NCI-H2029 treated with DMSO at 0.1 percent for 48 hours (cell line): Measurements from ENCODE around the gene PRSS36.
"Not testable (repeated sequence)": the region's sequence is repeated elsewhere in the genome, so short reads cannot be mapped to it uniquely, and the experiment has no call there.

Experiments
- DNase-seq: peaks from one replicate; lab custom pipeline; 2025; lab: John Stamatoyannopoulos, UW

Gene PRSS36

GRCh38 chr16:31149894-31150890 lies at the start of gene PRSS36:
TSS of gene PRSS36 (minus strand) at chr16:31150066. CDS start at chr16:31150035, 31 bp downstream.
- no peak for DNase-seq

GRCh38 chr16:31199430-31200041 lies 49.7 kb upstream of the PRSS36 start:
- no peak for DNase-seq

DNA sequence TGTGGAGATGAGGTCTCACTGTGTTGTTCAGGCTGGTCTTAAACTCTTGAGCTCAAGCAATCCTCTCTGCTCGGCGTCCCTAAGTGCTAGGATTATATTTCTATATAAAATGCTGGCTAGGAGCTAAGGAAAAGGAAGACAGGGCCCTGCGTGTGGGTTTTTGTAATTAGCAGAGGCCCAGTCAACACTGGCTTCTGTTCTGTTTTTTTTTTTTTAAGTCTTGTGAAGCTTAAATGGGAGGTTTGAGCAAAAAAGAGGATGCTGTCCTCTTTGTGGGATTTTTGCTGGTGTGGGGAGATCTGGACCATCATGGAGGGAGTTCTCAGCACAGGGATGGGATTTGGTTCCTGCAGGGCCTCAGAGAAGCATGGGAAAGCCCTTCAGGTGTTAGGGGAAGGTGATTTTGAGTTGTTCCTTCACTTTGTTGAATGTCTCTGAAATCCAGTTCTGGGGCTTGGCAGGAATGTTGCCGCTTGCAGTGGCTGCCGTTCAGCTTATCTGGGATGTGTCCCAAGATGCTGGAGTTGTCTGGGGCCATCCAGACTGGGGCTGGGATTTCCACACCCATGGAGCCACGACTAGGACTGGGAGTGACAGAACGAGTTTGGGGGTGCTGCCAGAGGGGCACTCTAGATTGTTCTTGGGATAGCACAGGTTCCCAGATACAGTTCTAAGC lies 48.5 kb upstream of the PRSS36 start:
- DNase-seq, result no peak

- no peak for DNase-seq
Measured at GRCh38 chr16:31196324-31197088, 46.6 kb upstream of the PRSS36 start.

DNA sequence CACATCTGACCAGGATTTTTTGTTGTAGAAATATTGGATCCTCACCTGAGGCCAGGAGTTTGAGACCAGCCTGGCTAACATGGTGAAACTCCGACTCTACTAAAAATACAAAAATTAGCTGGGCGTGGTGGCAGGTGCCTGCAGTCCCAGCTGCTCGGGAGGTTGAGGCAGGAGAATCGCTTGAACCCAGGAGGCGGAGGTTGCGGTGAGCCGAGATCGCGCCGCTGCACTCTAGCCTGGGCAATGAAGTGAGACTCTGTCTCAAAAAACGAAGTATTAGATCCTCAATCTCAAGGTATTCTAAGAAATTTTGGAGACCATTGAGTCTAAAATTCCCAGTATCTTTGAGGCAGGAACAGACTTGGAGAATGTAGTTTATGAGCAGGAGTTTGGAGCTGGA lies 46.0 kb upstream of the PRSS36 start:
- DNase-seq, result not testable (repeated sequence)

GRCh38 chr16:31194898-31195297 lies 45.0 kb upstream of the PRSS36 start:
- no peak for DNase-seq

DNA sequence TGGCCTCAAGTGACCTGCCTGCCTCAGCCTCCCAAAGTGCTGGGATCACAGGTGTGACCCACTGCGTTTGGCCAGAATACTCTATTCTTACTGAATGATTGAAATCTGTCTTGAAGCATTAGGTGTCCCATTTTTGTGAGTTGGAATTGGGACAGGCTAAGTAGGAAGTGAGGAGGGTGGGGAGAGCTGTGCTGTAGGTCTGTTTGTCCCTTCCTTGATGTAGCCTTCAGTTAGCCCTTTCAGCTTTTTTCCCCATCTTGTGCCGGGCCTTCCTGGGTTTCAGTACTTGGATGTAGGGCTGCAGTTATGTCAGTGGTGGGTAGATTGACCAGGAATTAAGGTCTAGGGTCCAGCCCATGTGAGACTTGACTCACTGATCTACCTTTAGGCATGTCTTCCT lies 44.0 kb upstream of the PRSS36 start:
- DNase-seq, result no peak

- no peak for DNase-seq
Measured at GRCh38 chr16:31192856-31193642, 43.2 kb upstream of the PRSS36 start.

GRCh38 chr16:31191697-31192428 lies 42.0 kb upstream of the PRSS36 start:
- DNase-seq, result no peak

DNA sequence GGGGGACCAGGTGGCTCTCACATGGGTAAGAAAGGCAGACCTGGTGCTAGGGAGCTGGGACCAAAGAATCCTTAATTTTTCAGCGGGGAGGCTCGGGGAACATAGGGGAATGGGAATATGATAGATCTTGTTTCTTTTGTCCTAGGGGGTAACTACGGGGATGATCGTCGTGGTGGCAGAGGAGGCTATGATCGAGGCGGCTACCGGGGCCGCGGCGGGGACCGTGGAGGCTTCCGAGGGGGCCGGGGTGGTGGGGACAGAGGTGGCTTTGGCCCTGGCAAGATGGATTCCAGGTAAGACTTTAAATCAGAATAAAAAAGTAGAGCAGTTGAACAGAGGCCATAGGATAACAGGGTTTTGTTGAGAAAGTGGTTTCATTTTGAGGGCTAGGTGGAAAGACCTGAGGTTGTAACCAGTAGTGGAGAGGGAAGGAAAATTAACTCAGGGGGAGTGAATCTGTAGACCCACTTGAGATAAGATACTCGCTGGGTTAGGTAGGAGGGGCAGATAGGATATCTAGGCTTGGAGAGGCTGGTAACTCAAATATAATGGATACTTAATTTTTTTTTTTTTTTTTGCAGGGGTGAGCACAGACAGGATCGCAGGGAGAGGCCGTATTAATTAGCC lies 41.1 kb upstream of the PRSS36 start:
- DNase-seq, result no peak

GRCh38 chr16:31190061-31190460 lies 40.2 kb upstream of the PRSS36 start:
- DNase-seq, result no peak

DNA sequence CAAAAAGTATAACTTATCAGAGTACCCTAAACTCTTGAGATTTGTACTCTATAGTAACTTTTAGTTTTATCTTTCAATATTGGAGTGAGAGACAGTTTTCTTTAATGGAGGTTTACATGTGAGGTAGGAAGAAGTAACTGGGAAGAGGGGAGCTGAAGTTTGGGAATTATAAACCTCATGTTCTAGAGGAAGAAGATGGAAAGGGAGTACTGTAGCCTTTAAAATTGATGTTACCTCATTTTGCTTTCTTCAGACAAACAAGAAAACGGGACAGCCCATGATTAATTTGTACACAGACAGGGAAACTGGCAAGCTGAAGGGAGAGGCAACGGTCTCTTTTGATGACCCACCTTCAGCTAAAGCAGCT lies 39.5 kb upstream of the PRSS36 start:
- no peak for DNase-seq

GRCh38 chr16:31188450-31189411 lies 38.9 kb upstream of the PRSS36 start:
- DNase-seq, result no peak

DNA sequence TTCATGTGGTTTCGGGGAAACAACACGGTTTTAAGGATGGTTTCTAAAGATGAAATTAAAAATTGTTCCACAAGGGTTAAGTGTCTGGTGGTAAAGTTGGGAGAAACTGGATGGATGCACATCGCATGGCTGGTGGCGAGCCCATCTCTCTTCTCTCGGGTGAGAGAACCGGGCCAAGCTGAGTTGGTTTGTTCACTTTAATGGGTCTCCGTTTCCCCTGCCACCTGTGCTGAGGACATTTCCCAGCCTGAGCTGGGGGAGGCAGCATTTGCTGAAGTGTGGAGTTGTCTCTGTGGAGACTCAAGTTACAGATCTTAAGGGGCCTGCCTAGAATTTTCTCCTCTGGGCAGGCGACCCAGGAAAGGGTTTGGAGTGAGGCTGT lies 37.9 kb upstream of the PRSS36 start:
- no peak for DNase-seq

- DNase-seq, result no peak
Measured at GRCh38 chr16:31186930-31187807, 37.3 kb upstream of the PRSS36 start.

DNA sequence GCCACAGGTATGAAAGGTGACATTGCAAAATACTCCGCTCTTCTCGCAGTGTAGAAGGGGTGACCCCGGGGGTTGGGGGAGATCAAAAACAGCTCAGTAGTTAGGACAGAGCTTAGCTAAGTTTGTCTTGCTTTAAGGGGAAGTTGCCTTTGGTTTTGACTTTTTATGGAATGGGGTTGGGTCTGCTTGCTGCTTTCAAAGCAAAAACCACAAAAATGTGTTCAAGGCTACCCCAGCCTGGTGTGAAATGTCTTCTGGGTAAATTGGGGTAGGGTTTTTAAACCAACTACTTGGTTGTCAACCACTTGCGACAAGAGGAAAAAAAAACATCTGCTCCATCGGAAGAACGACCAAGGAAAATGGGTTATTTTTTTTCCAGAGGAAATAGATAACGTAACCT lies 36.3 kb upstream of the PRSS36 start:
- no peak for DNase-seq

DNA sequence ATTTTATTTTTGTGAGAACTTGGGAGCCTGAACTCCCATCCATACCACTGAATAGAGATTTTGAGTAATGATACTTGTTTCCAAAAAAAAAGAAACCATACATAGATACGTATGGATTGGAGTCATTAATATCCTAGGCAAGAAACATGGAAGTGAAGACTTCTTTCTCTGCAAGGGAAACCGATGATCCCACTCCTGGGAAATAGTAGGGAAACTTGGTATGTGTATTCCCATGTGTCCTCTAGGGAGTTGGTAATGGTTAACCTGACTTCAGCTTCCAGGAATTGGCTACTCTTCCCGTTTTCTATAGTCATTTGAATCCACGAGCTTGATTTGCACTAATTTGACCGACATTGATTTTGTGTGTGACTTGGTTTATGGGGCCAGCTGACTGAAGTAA lies 35.5 kb upstream of the PRSS36 start:
- no peak for DNase-seq

DNA sequence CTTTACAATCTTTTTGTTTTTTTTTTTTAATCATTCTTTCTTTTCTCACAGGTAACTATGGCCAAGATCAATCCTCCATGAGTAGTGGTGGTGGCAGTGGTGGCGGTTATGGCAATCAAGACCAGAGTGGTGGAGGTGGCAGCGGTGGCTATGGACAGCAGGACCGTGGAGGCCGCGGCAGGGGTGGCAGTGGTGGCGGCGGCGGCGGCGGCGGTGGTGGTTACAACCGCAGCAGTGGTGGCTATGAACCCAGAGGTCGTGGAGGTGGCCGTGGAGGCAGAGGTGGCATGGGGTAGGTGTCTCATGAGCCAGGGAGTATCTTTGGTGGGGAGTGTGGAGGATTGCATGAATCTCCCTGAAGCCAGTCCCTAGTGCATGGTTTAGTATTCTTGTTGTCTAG lies 35.0 kb upstream of the PRSS36 start:
- DNase-seq, result no peak
